Mesenchymal stem cell (in vitro differentiated cells and primary cell): Measurements from ENCODE around the gene KCNN4.

Experiments
- DNase-seq: peaks from one replicate; pipeline ENCODE4 v3.0.0-alpha.2; 2013
- H2AFZ ChIP-seq: one replicate; pipeline ENCODE4 v1.6.1; 2013; ENCODE audit warnings: low read depth, mild to moderate bottlenecking, control low read depth, inconsistent platforms, low read length, moderate library complexity
- H2AK5ac ChIP-seq: 2 replicates; pipeline ENCODE4 v1.6.1; 2013; ENCODE audit warnings: low read length, moderate library complexity, mild to moderate bottlenecking, inconsistent platforms; ENCODE audit not compliant: severe bottlenecking
- H2BK120ac ChIP-seq: one replicate; pipeline ENCODE4 v1.6.1; 2013; ENCODE audit warnings: low read depth, mild to moderate bottlenecking, inconsistent platforms, low read length, moderate library complexity
- H2BK12ac ChIP-seq, 2 experiments: one replicate each; pipeline ENCODE4 v1.6.1; 2013; ENCODE audit warnings: inconsistent platforms in 2 of 2, low read length in 2 of 2, mild to moderate bottlenecking in 2 of 2, moderate library complexity in 2 of 2, control low read depth in 1 of 2
- H2BK15ac ChIP-seq: one replicate; pipeline ENCODE4 v1.6.1; 2013; ENCODE audit warnings: mild to moderate bottlenecking, low read depth, inconsistent platforms; ENCODE audit not compliant: poor library complexity, severe bottlenecking
- H2BK5ac ChIP-seq: 2 replicates; pipeline ENCODE4 v1.6.1; 2013; ENCODE audit warnings: low read depth, mild to moderate bottlenecking, low read length, control low read depth, inconsistent platforms; ENCODE audit not compliant: poor library complexity, severe bottlenecking
- H3K14ac ChIP-seq, 2 experiments: one replicate each; pipeline ENCODE4 v1.6.1; 2013; ENCODE audit warnings: inconsistent platforms in 2 of 2, low read length in 2 of 2, control low read depth in 1 of 2, mild to moderate bottlenecking in 1 of 2, moderate library complexity in 1 of 2
- H3K18ac ChIP-seq, 2 experiments: one replicate each; pipeline ENCODE4 v1.6.1; 2013; ENCODE audit warnings: inconsistent platforms in 2 of 2, low read length in 2 of 2, control low read depth in 1 of 2, low read depth in 1 of 2, mild to moderate bottlenecking in 1 of 2
- H3K23ac ChIP-seq, 2 experiments: one replicate each; pipeline ENCODE4 v1.6.1; 2013; ENCODE audit warnings: inconsistent platforms in 2 of 2, low read length in 2 of 2, mild to moderate bottlenecking in 2 of 2, moderate library complexity in 2 of 2, control low read depth in 1 of 2
- H3K27ac ChIP-seq: 2 replicates; pipeline ENCODE4 v1.5.1; 2013; ENCODE audit warnings: mild to moderate bottlenecking, moderate library complexity, low read length, control low read depth, inconsistent platforms; ENCODE audit not compliant: poor library complexity, severe bottlenecking
- H3K27me3 ChIP-seq, 2 experiments: 2 replicates each; pipeline versions ENCODE4 v1.6.1 to v1.7.0; 2013; ENCODE audit warnings: low read length in 2 of 2, mild to moderate bottlenecking in 2 of 2, moderate library complexity in 2 of 2, control low read depth in 1 of 2, inconsistent platforms in 1 of 2; ENCODE audit not compliant: control insufficient read depth in 1 of 2, insufficient read depth in 1 of 2
- H3K36me3 ChIP-seq, 2 experiments: 2 replicates each; pipeline versions ENCODE4 v1.6.1 to v1.7.0; 2013; ENCODE audit warnings: low read length in 2 of 2, control low read depth in 1 of 2, inconsistent platforms in 1 of 2, low read depth in 1 of 2, mild to moderate bottlenecking in 1 of 2; ENCODE audit not compliant: insufficient read depth in 2 of 2, control insufficient read depth in 1 of 2
- H3K4ac ChIP-seq, 2 experiments: one replicate each; pipeline ENCODE4 v1.6.1; 2013; ENCODE audit warnings: inconsistent platforms in 2 of 2, low read length in 2 of 2, mild to moderate bottlenecking in 2 of 2, moderate library complexity in 2 of 2, control low read depth in 1 of 2, low read depth in 1 of 2
- H3K4me1 ChIP-seq: 2 replicates; pipeline ENCODE4 v1.6.1; 2013; ENCODE audit warnings: low read depth, low read length, control low read depth; ENCODE audit not compliant: control insufficient read depth, insufficient read depth
- H3K4me2 ChIP-seq: 2 replicates; pipeline ENCODE4 v1.6.1; 2013; ENCODE audit warnings: low read length, mild to moderate bottlenecking, inconsistent platforms; ENCODE audit not compliant: poor library complexity, severe bottlenecking
- H3K4me3 ChIP-seq, 2 experiments: 2 replicates each; pipeline versions ENCODE4 v1.5.1 to v1.7.0; 2013; ENCODE audit warnings: low read length in 2 of 2, mild to moderate bottlenecking in 2 of 2, control low read depth in 1 of 2, low read depth in 1 of 2; ENCODE audit not compliant: insufficient read depth in 1 of 2
- H3K79me1 ChIP-seq: replicated peaks from 2 replicates; pipeline ENCODE4 v1.6.1; 2013; ENCODE audit warnings: mild to moderate bottlenecking, control low read depth, low read length, inconsistent platforms; ENCODE audit not compliant: poor library complexity, severe bottlenecking
- H3K9ac ChIP-seq: 2 replicates; pipeline ENCODE4 v1.7.0; 2013; ENCODE audit warnings: mild to moderate bottlenecking, low read length, moderate library complexity
- H3K9me3 ChIP-seq: 2 replicates; pipeline ENCODE4 v1.7.0; 2013; ENCODE audit warnings: mild to moderate bottlenecking, low read length; ENCODE audit not compliant: control insufficient read depth
- H4K8ac ChIP-seq: one replicate; pipeline ENCODE4 v1.6.1; 2013; ENCODE audit warnings: inconsistent platforms, mild to moderate bottlenecking, low read length, moderate library complexity
- H4K91ac ChIP-seq: one replicate; pipeline ENCODE4 v1.6.1; 2013; ENCODE audit warnings: mild to moderate bottlenecking, low read length, inconsistent platforms
- WGBS: methylation state at CpG from one replicate; pipeline ENCODE4 v1.1.7; 2013; ENCODE audit warnings: mixed read lengths; 5-methylcytosine and 5-hydroxymethylcytosine counted together

Gene KCNN4

GRCh38 chr19:43741075-43741825 is 39.5 kb downstream of the KCNN4 start:
- Histone ChIP-seq H3K14ac (no peak overlapping the region), H3K27ac (no peak overlapping the region), H3K4me3 (no peak overlapping the region), H3K79me1 (peaks cover 25% of the 10 kb centered on the region), H2BK120ac (no peak overlapping the region), H3K18ac (no peak overlapping the region), H4K91ac (no peak overlapping the region), H2BK15ac (no peak overlapping the region), H3K4ac (no peak overlapping the region), H2AFZ (no peak overlapping the region), H2BK5ac (no peak overlapping the region), H3K4me2 (no peak overlapping the region), H3K23ac (no peak overlapping the region), H2AK5ac (no peak overlapping the region), H3K9me3 (no peaks in the 10 kb centered on the region), H3K9ac (no peak overlapping the region), H3K36me3 (peaks cover 73 to 92% of the 10 kb centered on the region in 2 experiments), H2BK12ac (no peak overlapping the region), H3K4me1 (peaks cover 14% of the 10 kb centered on the region), H4K8ac (no peak overlapping the region), H3K27me3 (no peaks in the 10 kb centered on the region)
- no peak for DNase-seq
- WGBS = 96% methylated on average over 10 of the region's 10 CpGs

DNA sequence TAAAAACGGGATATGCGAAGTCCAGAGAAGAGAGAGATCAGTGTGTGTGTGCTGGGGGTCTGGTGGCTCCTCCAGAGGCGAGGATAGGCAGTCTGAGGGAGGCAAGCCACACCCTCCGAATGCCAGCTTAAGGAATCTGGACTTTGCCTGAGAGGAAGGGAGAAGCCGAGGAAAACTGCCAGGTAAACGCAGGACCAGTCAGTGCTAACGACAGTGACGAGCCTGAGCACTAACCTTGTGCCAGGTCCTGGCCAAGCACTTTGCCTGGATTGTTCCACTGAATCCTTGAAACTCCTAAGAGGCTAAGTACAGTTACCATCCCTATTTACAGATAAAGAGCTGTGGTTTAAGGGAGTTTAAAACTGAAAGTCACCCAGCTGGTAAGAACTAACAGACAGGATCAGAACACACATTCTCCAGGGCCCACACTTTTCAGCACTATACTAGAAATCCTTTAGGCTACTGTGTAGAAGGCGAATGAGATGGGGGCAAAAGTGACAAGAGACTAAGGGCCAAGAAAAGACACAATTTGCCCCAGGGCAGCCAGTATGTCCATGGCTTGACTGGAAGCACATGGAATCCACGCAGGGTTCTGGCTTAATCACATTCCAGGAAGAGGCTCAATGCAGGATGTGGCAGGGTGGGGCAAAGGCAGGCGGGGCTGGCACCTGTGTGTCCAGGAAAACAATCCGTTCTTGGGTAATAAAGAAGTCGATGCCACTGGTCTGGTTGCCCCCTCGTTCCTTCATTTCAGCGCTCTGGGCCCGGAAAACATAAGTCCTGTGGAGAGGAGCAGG is 41.1 kb downstream of the KCNN4 start:
- Histone ChIP-seq H3K4me2 (no peak overlapping the region), H3K9me3 (no peaks in the 10 kb centered on the region), H3K4me1 (peaks cover 15% of the 10 kb centered on the region), H4K8ac (no peak overlapping the region), H3K27me3 (no peaks in the 10 kb centered on the region), H2BK5ac (no peak overlapping the region), H3K4me3 (no peak overlapping the region), H2BK15ac (no peak overlapping the region), H2AK5ac (no peak overlapping the region), H2BK12ac (no peak overlapping the region), H3K9ac (no peak overlapping the region), H3K79me1 (peaks cover 20% of the 10 kb centered on the region), H3K36me3 (peaks cover 67 to 95% of the 10 kb centered on the region in 2 experiments), H4K91ac (no peak overlapping the region), H3K14ac (no peak overlapping the region), H2BK120ac (no peak overlapping the region), H3K4ac (no peak overlapping the region), H2AFZ (no peak overlapping the region), H3K18ac (no peak overlapping the region), H3K23ac (no peak overlapping the region), H3K27ac (no peak overlapping the region)
- WGBS = 94% methylated on average over 16 of the region's 16 CpGs
- DNase-seq = no peak

GRCh38 chr19:43738780-43739211 is 42.0 kb downstream of the KCNN4 start:
- Histone ChIP-seq H2BK120ac (no peak overlapping the region), H3K79me1 (peaks cover 19% of the 10 kb centered on the region), H3K18ac (no peak overlapping the region), H4K91ac (no peak overlapping the region), H2AFZ (no peak overlapping the region), H3K27me3 (no peaks in the 10 kb centered on the region), H2BK12ac (no peak overlapping the region), H3K4me3 (no peak overlapping the region), H3K36me3 (peaks cover 66 to 95% of the 10 kb centered on the region in 2 experiments), H3K14ac (no peak overlapping the region), H3K27ac (no peak overlapping the region), H4K8ac (no peak overlapping the region), H2AK5ac (peak overlapping the region; percentile 43), H2BK15ac (no peak overlapping the region), H3K9ac (peak overlapping the region; percentile 48), H3K9me3 (no peaks in the 10 kb centered on the region), H3K4me1 (peaks cover 15% of the 10 kb centered on the region), H3K4me2 (no peak overlapping the region), H3K4ac (peak overlapping the region in 1 of 2 experiments; percentile 30), H3K23ac (no peak overlapping the region), H2BK5ac (no peak overlapping the region)
- 77% methylated on average over 5 of the region's 5 CpGs for WGBS
- DNase-seq = no peak

DNA sequence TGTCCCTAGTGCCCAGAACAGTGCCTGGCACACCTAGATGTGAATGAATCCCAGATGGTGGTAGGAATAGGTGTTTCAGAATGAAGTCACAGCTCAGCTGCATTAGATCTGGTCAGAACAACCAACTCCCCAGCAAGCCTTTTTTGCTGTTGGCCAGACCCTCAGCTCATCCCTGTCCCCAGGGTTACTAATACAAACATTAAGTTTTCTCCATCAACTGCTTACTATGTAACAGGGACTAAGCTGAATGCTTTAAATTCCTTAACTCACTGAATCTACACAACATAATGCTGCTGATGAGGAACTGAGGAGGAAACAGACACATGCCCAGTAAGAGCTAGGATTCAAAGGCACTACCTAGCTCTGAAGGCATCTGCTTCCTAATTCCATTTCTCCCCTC is 44.8 kb downstream of the KCNN4 start:
- Histone ChIP-seq H3K23ac (no peak overlapping the region), H2BK15ac (no peak overlapping the region), H3K14ac (no peak overlapping the region), H4K8ac (no peak overlapping the region), H3K27ac (peak overlapping the region; percentile 79), H3K27me3 (no peaks in the 10 kb centered on the region), H3K4me3 (no peak overlapping the region), H2BK12ac (no peak overlapping the region), H3K9me3 (no peaks in the 10 kb centered on the region), H3K4me1 (peaks cover 23% of the 10 kb centered on the region), H3K18ac (peak overlapping the region in 1 of 2 experiments; percentile 30), H3K9ac (peak overlapping the region; percentile 51), H2BK120ac (no peak overlapping the region), H3K4me2 (no peak overlapping the region), H3K79me1 (peaks cover 11% of the 10 kb centered on the region), H3K36me3 (peaks cover 72 to 96% of the 10 kb centered on the region in 2 experiments), H2AFZ (no peak overlapping the region), H4K91ac (no peak overlapping the region), H2BK5ac (no peak overlapping the region), H2AK5ac (no peak overlapping the region), H3K4ac (no peak overlapping the region)
- peak; percentile 53 for DNase-seq
